ENCODE results near the gene COL13A1. TPM values are rescaled to one million over a fixed set of nuclear protein-coding genes. Genes with fewer than 3 reads are reported as not detected.

Gene COL13A1
- total RNA-seq, 4 donors from 2014 or later, result 0.17 to 0.49 (median 0.44) TPM; not detected in 1

DNA sequence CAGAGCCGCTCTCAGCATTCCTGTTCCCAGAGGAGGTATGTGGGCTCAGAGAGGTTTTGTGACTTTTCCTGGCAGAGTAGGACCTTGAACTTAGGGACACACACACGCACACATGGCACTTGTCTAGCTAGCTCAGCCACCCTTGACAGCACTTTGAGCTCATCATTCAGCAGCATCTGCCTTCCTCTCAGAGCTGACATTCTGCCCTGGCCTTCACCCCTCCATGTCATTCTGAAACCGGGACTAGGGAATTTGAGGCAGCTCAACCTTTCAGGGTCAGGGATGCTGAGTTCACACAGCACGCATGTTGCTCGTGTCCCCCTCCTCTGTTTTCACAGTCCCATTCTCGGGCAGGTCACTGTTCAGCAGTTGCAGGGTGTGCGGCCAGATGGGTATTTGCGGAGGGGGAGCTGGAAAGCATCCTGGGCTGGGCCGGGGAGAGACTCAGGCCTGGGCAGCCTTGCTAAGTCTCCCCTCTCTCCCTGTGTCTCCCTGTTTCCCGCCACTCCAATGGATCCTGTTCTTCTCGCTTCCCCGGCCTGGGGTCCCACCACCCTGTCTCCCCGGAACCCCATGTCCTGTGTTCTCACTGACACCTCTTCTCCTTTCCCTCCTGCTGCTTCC is 78.0 kb downstream of the COL13A1 start:
- no peak for TF ChIP-seq CTCF (IDR thresholded peaks at IDR 0.05; ENCODE audit: low read depth)

- no peak for TF ChIP-seq CTCF (IDR thresholded peaks at IDR 0.05; ENCODE audit: low read depth)
These were observed 78.8 kb downstream of the COL13A1 start for GRCh38 chr10:69880301-69881081.

DNA sequence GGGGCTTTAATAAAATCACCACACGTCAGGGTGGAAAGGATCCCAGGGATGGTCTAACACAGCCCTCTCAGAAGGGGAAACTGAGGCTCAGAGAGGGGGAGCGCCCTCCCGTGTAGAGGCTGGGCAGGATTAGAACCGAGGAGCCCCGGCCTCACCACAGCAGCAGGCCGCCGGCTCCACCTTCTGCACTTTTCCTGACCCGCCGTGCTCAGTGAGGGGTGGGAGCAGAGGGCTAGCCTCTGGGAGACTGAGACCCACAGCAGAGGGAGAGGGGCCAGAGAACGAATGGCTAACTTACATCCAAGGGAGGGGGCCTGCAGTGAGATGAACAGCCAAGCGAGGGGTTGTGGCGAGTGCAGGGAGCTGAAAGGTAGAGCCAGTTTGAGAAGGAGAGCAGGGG is 79.5 kb downstream of the COL13A1 start:
- no peak for TF ChIP-seq CTCF (IDR thresholded peaks at IDR 0.05; ENCODE audit: low read depth)

- no peak for TF ChIP-seq CTCF (IDR thresholded peaks at IDR 0.05; ENCODE audit: low read depth)
These were observed 81.8 kb downstream of the COL13A1 start for GRCh38 chr10:69883310-69884023.

- TF ChIP-seq CTCF (IDR thresholded peaks at IDR 0.05; ENCODE audit: low read depth), result no peak
These were observed 82.3 kb downstream of the COL13A1 start for GRCh38 chr10:69884024-69884367.

DNA sequence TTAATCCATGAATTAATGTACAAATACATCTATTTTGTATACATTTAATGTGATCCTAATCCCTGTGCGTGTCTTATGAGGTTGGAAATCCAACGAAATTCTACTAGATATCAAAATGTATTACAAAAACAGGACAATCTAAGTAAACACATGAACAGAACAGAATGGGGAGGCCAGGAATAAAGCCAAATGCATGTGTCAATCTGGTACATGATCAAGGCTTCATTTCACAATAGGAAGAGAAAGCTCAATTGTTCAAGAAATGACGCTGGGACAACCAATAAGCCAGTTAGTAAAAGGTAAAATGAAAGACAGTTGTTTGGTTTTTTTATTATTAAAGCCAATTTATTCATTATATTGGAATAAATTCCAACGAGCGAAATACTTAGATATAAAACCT is 83.0 kb downstream of the COL13A1 start:
- no peak for TF ChIP-seq CTCF (IDR thresholded peaks at IDR 0.05; ENCODE audit: low read depth)

GRCh38 chr10:69885379-69886013 is 83.8 kb downstream of the COL13A1 start:
- TF ChIP-seq CTCF (IDR thresholded peaks at IDR 0.05; ENCODE audit: low read depth), result no peak

Measured in subcutaneous adipose tissue (tissue), 4 donors.